BE2C (cell line): ENCODE measurements around the gene ZNF627.

Experiments
- DNase-seq: peaks from one replicate; pipeline ENCODE4 v3.0.0-alpha.2; 2020
- H3K27me3 ChIP-seq: fragments of 250-450 bp; sonication (Bioruptor Pico); 2 replicates; pipeline ENCODE4 v1.5.1; 2020; ENCODE audit warnings: mild to moderate bottlenecking
- H3K36me3 ChIP-seq: fragments of 250-450 bp; sonication (Bioruptor Pico); 2 replicates; pipeline ENCODE4 v1.5.1; 2020; ENCODE audit warnings: mild to moderate bottlenecking
- H3K4me1 ChIP-seq: fragments of 250-450 bp; sonication (Bioruptor Pico); 2 replicates; pipeline ENCODE4 v1.5.1; 2020
- H3K4me3 ChIP-seq: 2 replicates; pipeline ENCODE4 v1.5.1; 2011; ENCODE audit warnings: low read depth, low read length
- H3K9me3 ChIP-seq: fragments of 250-450 bp; sonication (Bioruptor Pico); 2 replicates; pipeline ENCODE4 v1.5.1; 2020
- CTCF ChIP-seq: IDR thresholded peaks from 2 replicates; pipeline ENCODE4 v1.5.1; 2012; ENCODE audit warnings: mild to moderate bottlenecking, low read depth, low read length

The ZNF627 gene

GRCh38 chr19:11652056-11652455 is 54.8 kb downstream of the ZNF627 start:
- Histone ChIP-seq H3K4me1 (no peaks in the 10 kb centered on the region), H3K36me3 (peaks cover 58% of the 10 kb centered on the region), H3K9me3 (peaks cover 15% of the 10 kb centered on the region), H3K4me3 (no peak overlapping the region), H3K27me3 (no peaks in the 10 kb centered on the region)
- TF ChIP-seq CTCF, result no peak
- no peak for DNase-seq

- peaks cover 14% of the 10 kb centered on the region for H3K9me3 ChIP-seq
- no peaks in the 10 kb centered on the region for H3K27me3 ChIP-seq
- no peak for DNase-seq
- H3K4me1 ChIP-seq, result no peaks in the 10 kb centered on the region
- TF ChIP-seq CTCF, result no peak
- H3K36me3 ChIP-seq, result peaks cover 58% of the 10 kb centered on the region
- no peak overlapping the region for H3K4me3 ChIP-seq
These were observed 55.2 kb downstream of the ZNF627 start for GRCh38 chr19:11652492-11652891.

GRCh38 chr19:11656535-11656934 is 59.3 kb downstream of the ZNF627 start:
- peaks cover 28% of the 10 kb centered on the region for H3K36me3 ChIP-seq
- H3K27me3 ChIP-seq, result no peaks in the 10 kb centered on the region
- TF ChIP-seq CTCF, result no peak
- peaks cover 11% of the 10 kb centered on the region; the same call in 1 of the 2 replicates for H3K9me3 ChIP-seq
- H3K4me3 ChIP-seq, result no peak overlapping the region
- no peaks in the 10 kb centered on the region for H3K4me1 ChIP-seq
- no peak for DNase-seq

- Histone ChIP-seq H3K9me3 (peaks cover 4% of the 10 kb centered on the region; the same call in 1 of the 2 replicates), H3K36me3 (peaks cover 21% of the 10 kb centered on the region), H3K4me3 (no peak overlapping the region), H3K4me1 (no peaks in the 10 kb centered on the region), H3K27me3 (no peaks in the 10 kb centered on the region)
- DNase-seq, result no peak
- TF ChIP-seq CTCF, result no peak
These were observed 60.0 kb downstream of the ZNF627 start for GRCh38 chr19:11657307-11657706.

- no peak for TF ChIP-seq CTCF
- Histone ChIP-seq H3K27me3 (no peaks in the 10 kb centered on the region), H3K4me3 (no peak overlapping the region), H3K36me3 (peaks cover 11% of the 10 kb centered on the region), H3K9me3 (no peaks in the 10 kb centered on the region; the same call in 1 of the 2 replicates), H3K4me1 (no peaks in the 10 kb centered on the region)
- DNase-seq, result no peak
These were observed 61.7 kb downstream of the ZNF627 start for GRCh38 chr19:11658970-11659369.

- peak; percentile 52 for TF ChIP-seq CTCF
- no peaks in the 10 kb centered on the region for H3K4me1 ChIP-seq
- H3K4me3 ChIP-seq, result no peak overlapping the region
- DNase-seq, result no peak
- peaks cover 11% of the 10 kb centered on the region for H3K36me3 ChIP-seq
- H3K9me3 ChIP-seq, result no peaks in the 10 kb centered on the region; the same call in 1 of the 2 replicates
- H3K27me3 ChIP-seq, result no peaks in the 10 kb centered on the region
These were observed 62.3 kb downstream of the ZNF627 start for GRCh38 chr19:11659612-11660011.
